Measurements from ENCODE around the gene AGBL4.

AGBL4 gene

GRCh38 chr1:48640836-48641492 lies 1382.8 kb downstream of the AGBL4 start:
- TF ChIP-seq PAX5 (IDR thresholded peaks at IDR 0.05; ENCODE audit: insufficient read depth, low read length, severe bottlenecking) = no peak
- no peak for TF ChIP-seq POU2F2 (IDR thresholded peaks at IDR 0.05; ENCODE audit: low read depth, low read length)
- TF ChIP-seq POLR2A (IDR thresholded peaks at IDR 0.05; ENCODE audit: low read depth, low read length) = no peak
- TF ChIP-seq POLR2AphosphoS5 (IDR thresholded peaks at IDR 0.05; ENCODE audit: low read depth, low read length) = no peak
- no peak for TF ChIP-seq SPI1 (IDR thresholded peaks at IDR 0.05; ENCODE audit: low read depth, low read length)
- TF ChIP-seq TAF1 (IDR thresholded peaks at IDR 0.05; ENCODE audit: low read depth, low read length) = no peak
- no peak for FAIRE-seq
- DNase-seq (ENCODE audit: insufficient read length, low spot score) = no peak

- TF ChIP-seq POU2F2 (IDR thresholded peaks at IDR 0.05; ENCODE audit: low read depth, low read length) = no peak
- no peak for TF ChIP-seq TAF1 (IDR thresholded peaks at IDR 0.05; ENCODE audit: low read depth, low read length)
- TF ChIP-seq PAX5 (IDR thresholded peaks at IDR 0.05; ENCODE audit: insufficient read depth, low read length, severe bottlenecking) = no peak
- no peak for TF ChIP-seq POLR2AphosphoS5 (IDR thresholded peaks at IDR 0.05; ENCODE audit: low read depth, low read length)
- TF ChIP-seq POLR2A (IDR thresholded peaks at IDR 0.05; ENCODE audit: low read depth, low read length) = no peak
- no peak for TF ChIP-seq SPI1 (IDR thresholded peaks at IDR 0.05; ENCODE audit: low read depth, low read length)
- DNase-seq (ENCODE audit: insufficient read length, low spot score) = no peak
- no peak for FAIRE-seq
Observed at GRCh38 chr1:48629867-48630266, 1393.9 kb downstream of the AGBL4 start.

GRCh38 chr1:48627486-48627885 lies 1396.3 kb downstream of the AGBL4 start:
- DNase-seq (ENCODE audit: insufficient read length, low spot score) (no peak), FAIRE-seq (no peak)
- no peak for TF ChIP-seq POLR2A (IDR thresholded peaks at IDR 0.05; ENCODE audit: low read depth, low read length)

GRCh38 chr1:48619539-48619938 lies 1404.2 kb downstream of the AGBL4 start:
- no peak for FAIRE-seq
- no peak for DNase-seq (ENCODE audit: insufficient read length, low spot score)
- TF ChIP-seq PAX5 (IDR thresholded peaks at IDR 0.05; ENCODE audit: insufficient read depth, low read length, severe bottlenecking) (no peak), POLR2A (IDR thresholded peaks at IDR 0.05; ENCODE audit: low read depth, low read length) (no peak), SPI1 (IDR thresholded peaks at IDR 0.05; ENCODE audit: low read depth, low read length) (no peak)

- FAIRE-seq = no peak
- no peak for TF ChIP-seq POLR2AphosphoS5 (IDR thresholded peaks at IDR 0.05; ENCODE audit: low read depth, low read length)
- TF ChIP-seq SPI1 (IDR thresholded peaks at IDR 0.05; ENCODE audit: low read depth, low read length) = no peak
- TF ChIP-seq TAF1 (IDR thresholded peaks at IDR 0.05; ENCODE audit: low read depth, low read length) = no peak
- no peak for TF ChIP-seq POLR2A (IDR thresholded peaks at IDR 0.05; ENCODE audit: low read depth, low read length)
- TF ChIP-seq POU2F2 (IDR thresholded peaks at IDR 0.05; ENCODE audit: low read depth, low read length) = no peak
- TF ChIP-seq PAX5 (IDR thresholded peaks at IDR 0.05; ENCODE audit: insufficient read depth, low read length, severe bottlenecking) = no peak
- DNase-seq (ENCODE audit: insufficient read length, low spot score) = no peak
Observed at GRCh38 chr1:48617252-48617651, 1406.5 kb downstream of the AGBL4 start.

GRCh38 chr1:48616710-48617109 lies 1407.0 kb downstream of the AGBL4 start:
- FAIRE-seq = no peak

GRCh38 chr1:48611841-48612240 lies 1411.9 kb downstream of the AGBL4 start:
- DNase-seq (ENCODE audit: insufficient read length, low spot score) = no peak
- FAIRE-seq = no peak
- TF ChIP-seq TAF1 (IDR thresholded peaks at IDR 0.05; ENCODE audit: low read depth, low read length) (no peak), SPI1 (IDR thresholded peaks at IDR 0.05; ENCODE audit: low read depth, low read length) (no peak), POLR2AphosphoS5 (IDR thresholded peaks at IDR 0.05; ENCODE audit: low read depth, low read length) (no peak), POU2F2 (IDR thresholded peaks at IDR 0.05; ENCODE audit: low read depth, low read length) (no peak), PAX5 (IDR thresholded peaks at IDR 0.05; ENCODE audit: insufficient read depth, low read length, severe bottlenecking) (no peak), POLR2A (IDR thresholded peaks at IDR 0.05; ENCODE audit: low read depth, low read length) (no peak)

More at GRCh38 chr1:48616710-48617109, 1407.0 kb downstream of the AGBL4 start:
- TF ChIP-seq PAX5 (IDR thresholded peaks at IDR 0.05; ENCODE audit: insufficient read depth, low read length, severe bottlenecking) = no peak
- TF ChIP-seq POLR2A (IDR thresholded peaks at IDR 0.05; ENCODE audit: low read depth, low read length) = no peak
- TF ChIP-seq TAF1 (IDR thresholded peaks at IDR 0.05; ENCODE audit: low read depth, low read length) = no peak
- no peak for TF ChIP-seq SPI1 (IDR thresholded peaks at IDR 0.05; ENCODE audit: low read depth, low read length)
- no peak for TF ChIP-seq POLR2AphosphoS5 (IDR thresholded peaks at IDR 0.05; ENCODE audit: low read depth, low read length)
- no peak for TF ChIP-seq POU2F2 (IDR thresholded peaks at IDR 0.05; ENCODE audit: low read depth, low read length)
- no peak for DNase-seq (ENCODE audit: insufficient read length, low spot score)

GRCh38 chr1:48610628-48611542 lies 1412.9 kb downstream of the AGBL4 start:
- no peak for FAIRE-seq
- TF ChIP-seq POLR2AphosphoS5 (IDR thresholded peaks at IDR 0.05; ENCODE audit: low read depth, low read length) (no peak), SPI1 (IDR thresholded peaks at IDR 0.05; ENCODE audit: low read depth, low read length) (no peak), PAX5 (IDR thresholded peaks at IDR 0.05; ENCODE audit: insufficient read depth, low read length, severe bottlenecking) (no peak), TAF1 (IDR thresholded peaks at IDR 0.05; ENCODE audit: low read depth, low read length) (no peak), POLR2A (IDR thresholded peaks at IDR 0.05; ENCODE audit: low read depth, low read length) (no peak), POU2F2 (IDR thresholded peaks at IDR 0.05; ENCODE audit: low read depth, low read length) (no peak)
- no peak for DNase-seq (ENCODE audit: insufficient read length, low spot score)

GRCh38 chr1:48608882-48609281 lies 1414.9 kb downstream of the AGBL4 start:
- no peak for TF ChIP-seq PAX5 (IDR thresholded peaks at IDR 0.05; ENCODE audit: insufficient read depth, low read length, severe bottlenecking)
- TF ChIP-seq SPI1 (IDR thresholded peaks at IDR 0.05; ENCODE audit: low read depth, low read length) = no peak
- no peak for TF ChIP-seq POLR2A (IDR thresholded peaks at IDR 0.05; ENCODE audit: low read depth, low read length)
- no peak for TF ChIP-seq POU2F2 (IDR thresholded peaks at IDR 0.05; ENCODE audit: low read depth, low read length)
- TF ChIP-seq POLR2AphosphoS5 (IDR thresholded peaks at IDR 0.05; ENCODE audit: low read depth, low read length) = no peak
- DNase-seq (ENCODE audit: insufficient read length, low spot score) (no peak), FAIRE-seq (no peak)
